OCI-LY1 (cell line): ENCODE data around the gene TMEM51.

Experiments used
- CTCF ChIP-seq: fragments of 200-600 bp; sonication (generic), shearing (Covaris generic); IDR thresholded peaks from 2 replicates; pipeline ENCODE4 v1.5.1; 2017; ENCODE audit warnings: mild to moderate bottlenecking, antibody characterized with exemption, low read length, moderate library complexity, mixed read lengths
- EZH2 ChIP-seq: fragments of 200-600 bp; sonication (generic), shearing (Covaris generic); IDR thresholded peaks from 2 replicates; pipeline ENCODE4 v1.8.0; 2017; ENCODE audit warnings: borderline replicate concordance, mixed run types, mild to moderate bottlenecking, antibody characterized with exemption, low read length, moderate library complexity, mixed read lengths

DNA sequence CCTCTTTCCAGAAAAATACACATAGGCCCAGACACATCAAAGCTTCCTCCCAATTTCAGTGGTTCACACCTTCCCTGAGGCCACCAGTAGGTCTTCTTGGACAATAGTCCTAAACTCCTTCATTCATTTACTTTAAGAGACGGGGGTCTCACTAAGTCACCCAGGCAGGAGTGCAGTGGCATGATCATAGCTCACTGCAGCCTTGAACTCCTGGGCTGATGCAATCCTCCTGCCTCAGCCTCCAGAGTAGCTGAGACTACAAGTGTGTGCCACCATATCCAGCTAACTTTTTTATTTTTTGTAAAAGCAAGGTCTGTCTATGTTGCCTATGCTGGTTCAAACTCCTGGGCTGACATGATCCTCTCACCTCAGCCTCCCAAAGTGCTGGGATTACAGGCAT, 85.2 kb downstream of the TMEM51 start:
- TF ChIP-seq CTCF (no peak), EZH2 (no peak)
